Measurements from ENCODE around the gene LGALS7.

- TF ChIP-seq CTCF (IDR thresholded peaks at IDR 0.05) = no peak
- TF ChIP-seq POLR2A (IDR thresholded peaks at IDR 0.05; ENCODE audit: low read depth) = no peak
- TF ChIP-seq POLR2AphosphoS5 (IDR thresholded peaks at IDR 0.05) = no peak
Measured at GRCh38 chr19:38743394-38744297, 29.7 kb downstream of the LGALS7 start.
